Epithelial cell of esophagus (primary cell): Measurements from ENCODE around the gene PLCXD3.
"Not testable (repeated sequence)": the region's sequence is repeated elsewhere in the genome, so short reads cannot be mapped to it uniquely, and the experiment has no call there.

Experiments
- DNase-seq: peaks from one replicate; pipeline ENCODE4 v3.0.0; 2010; ENCODE audit warnings: low read depth
- H3K4me3 ChIP-seq: 2 replicates; pipeline ENCODE4 v1.5.1; 2011; ENCODE audit warnings: mild to moderate bottlenecking, low read length, control low read depth
- TF ChIP-seq, protein P1 (sequence below): IDR thresholded peaks from 2 replicates; pipeline ENCODE4 v1.5.1; 2011; ENCODE audit warnings: low read depth, mild to moderate bottlenecking, low read length, control low read depth, inconsistent platforms; ENCODE audit not compliant: insufficient read depth; ENCODE audit errors: missing control alignments

PLCXD3 gene

DNA sequence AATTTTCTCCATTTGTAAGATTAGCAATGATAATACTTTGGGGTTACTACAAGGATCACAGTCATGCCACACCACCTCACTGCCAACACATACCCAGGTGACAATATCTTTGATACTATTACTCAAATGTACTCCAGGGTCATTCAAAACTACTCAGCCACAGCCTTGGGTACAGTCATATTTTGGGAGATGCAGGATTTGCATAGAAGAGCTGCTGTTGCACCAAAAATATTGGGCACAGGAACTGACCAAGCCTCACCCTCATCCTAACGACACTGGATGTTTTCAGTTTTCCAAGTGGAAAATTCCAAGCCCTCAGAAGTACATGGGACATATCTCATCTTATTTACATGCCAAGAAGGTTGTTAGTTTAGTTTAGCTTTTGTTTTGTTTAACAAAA is 176.2 kb downstream of the PLCXD3 start:
- no peak for DNase-seq
- TF ChIP-seq, protein P1, sequence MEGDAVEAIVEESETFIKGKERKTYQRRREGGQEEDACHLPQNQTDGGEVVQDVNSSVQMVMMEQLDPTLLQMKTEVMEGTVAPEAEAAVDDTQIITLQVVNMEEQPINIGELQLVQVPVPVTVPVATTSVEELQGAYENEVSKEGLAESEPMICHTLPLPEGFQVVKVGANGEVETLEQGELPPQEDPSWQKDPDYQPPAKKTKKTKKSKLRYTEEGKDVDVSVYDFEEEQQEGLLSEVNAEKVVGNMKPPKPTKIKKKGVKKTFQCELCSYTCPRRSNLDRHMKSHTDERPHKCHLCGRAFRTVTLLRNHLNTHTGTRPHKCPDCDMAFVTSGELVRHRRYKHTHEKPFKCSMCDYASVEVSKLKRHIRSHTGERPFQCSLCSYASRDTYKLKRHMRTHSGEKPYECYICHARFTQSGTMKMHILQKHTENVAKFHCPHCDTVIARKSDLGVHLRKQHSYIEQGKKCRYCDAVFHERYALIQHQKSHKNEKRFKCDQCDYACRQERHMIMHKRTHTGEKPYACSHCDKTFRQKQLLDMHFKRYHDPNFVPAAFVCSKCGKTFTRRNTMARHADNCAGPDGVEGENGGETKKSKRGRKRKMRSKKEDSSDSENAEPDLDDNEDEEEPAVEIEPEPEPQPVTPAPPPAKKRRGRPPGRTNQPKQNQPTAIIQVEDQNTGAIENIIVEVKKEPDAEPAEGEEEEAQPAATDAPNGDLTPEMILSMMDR = no peak
- H3K4me3 ChIP-seq = no peak overlapping the region

DNA sequence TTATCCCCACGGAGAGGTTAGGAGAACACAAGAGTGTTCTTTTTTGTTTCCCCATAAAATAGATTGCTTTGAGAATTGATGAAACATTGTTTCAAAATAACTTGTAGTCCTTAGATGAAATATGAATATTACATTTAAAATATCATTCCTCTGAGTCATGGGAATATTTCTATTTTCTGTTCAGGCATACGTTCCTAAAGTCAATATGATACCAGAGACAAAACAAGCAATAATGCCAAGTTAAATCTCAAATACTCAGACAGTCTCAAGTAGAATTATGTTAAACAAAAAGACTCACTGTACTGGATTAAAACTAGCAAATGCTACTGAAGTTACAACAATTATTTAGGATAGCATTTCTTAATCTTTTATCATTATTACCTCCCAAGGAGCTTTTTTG is 185.3 kb downstream of the PLCXD3 start:
- H3K4me3 ChIP-seq = no peak overlapping the region
- TF ChIP-seq, protein P1 = no peak
- no peak for DNase-seq

DNA sequence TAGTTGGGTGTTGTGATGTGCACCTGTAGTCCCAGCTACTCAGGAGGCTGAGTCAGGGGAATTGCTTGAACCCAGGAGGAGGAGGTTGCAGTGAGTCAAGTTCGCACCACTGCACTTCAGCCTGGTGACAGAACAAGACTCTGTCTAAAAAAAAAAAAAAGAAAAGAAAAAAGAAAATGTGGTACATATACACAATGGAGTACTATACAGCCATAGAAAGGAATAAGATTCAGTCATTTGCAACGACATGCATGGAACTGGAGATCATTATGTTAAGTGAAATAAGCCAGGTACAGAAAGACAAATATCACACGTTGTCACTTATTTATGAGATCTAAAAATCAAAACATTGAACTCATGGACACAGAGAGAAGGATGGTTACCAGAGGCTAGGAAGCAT is 187.6 kb downstream of the PLCXD3 start:
- DNase-seq, H3K4me3 ChIP-seq: not testable (repeated sequence)

DNA sequence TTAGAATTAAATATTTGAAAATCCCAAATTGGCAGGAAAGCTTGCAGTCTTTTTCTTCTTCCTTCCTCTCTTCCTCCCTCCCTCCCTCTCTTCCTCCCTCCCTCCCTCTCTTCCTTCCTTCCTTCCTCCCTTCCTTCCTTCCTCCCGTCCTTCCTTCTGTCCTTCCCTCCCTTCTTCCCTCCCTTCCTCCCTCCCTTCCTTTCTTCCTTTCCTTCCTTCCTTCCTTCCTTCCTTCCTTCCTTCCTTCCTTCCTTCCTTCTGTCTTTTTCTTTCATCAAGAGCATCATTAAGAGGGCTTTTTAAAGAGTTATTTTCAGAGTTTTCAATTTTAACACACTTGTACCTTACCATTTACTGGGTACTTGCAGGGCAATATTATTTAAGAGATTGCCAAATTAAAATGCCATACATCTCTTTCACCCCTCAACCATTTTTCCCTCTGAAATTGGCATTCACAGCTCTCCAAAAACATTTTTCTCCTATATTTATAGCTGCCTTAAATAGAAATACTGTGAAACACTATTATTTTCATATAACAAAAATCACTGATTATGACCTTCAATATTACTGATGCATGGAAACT is 197.8 kb downstream of the PLCXD3 start:
- DNase-seq = no peak
- H3K4me3 ChIP-seq = no peak overlapping the region
- TF ChIP-seq, protein P1 = no peak

DNA sequence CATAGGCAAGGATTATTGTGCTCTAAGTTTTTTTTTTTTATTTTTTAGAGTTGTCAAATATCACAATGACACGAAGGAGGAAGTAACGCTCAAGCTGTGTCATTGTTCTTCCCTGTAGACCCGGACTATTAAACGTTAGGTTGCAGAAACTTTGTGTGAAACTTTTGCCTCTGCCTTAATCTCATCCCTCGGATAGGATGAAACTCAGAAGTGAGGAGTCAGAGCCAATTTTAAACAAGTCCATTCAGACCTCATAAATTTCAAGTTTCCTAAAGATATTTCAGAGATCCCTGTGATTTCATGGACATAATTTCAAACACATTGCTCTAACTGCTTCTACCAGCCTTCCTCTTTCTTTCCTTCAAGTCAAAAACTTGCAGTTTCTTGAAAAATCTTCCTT is 198.3 kb downstream of the PLCXD3 start:
- TF ChIP-seq, protein P1 = no peak
- no peak for DNase-seq
- no peak overlapping the region for H3K4me3 ChIP-seq

DNA sequence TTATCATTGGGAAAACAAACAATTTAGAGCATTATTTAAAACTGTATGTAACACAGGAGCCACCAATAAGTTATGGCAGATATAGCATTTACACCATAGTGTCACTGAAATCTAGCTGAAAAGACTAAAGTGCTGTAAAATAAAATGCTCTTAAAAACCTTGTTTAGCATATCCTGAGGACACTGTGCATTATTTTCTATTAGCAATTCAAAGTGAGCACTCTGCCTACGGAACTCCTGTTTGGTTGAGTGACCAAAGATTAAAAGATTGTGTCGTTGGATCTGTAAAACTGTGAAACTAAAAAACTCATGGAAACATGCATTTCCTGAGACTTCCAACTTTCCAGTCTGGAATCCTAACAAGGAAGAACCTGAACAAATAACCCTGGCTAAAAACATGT is 201.1 kb downstream of the PLCXD3 start:
- TF ChIP-seq, protein P1 = no peak
- H3K4me3 ChIP-seq = no peak overlapping the region
- no peak for DNase-seq

DNA sequence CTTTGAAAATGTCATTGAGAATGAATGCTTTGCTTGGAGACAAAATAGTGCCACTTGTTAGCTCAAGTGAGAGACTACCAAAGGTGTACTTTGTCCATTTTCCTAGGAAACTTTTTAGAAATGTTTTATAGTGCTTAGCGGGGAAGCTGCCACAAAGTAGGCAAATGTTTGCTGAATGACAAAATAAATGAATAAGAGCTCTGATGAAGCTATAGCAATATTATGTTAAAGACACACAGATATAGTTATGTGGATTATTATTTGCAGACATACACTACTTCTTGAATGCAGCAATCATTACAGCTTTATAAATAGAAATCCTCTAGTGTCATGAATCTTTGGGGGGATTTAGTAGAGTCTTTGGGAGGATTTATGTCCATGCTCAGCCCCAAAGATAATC is 204.4 kb downstream of the PLCXD3 start:
- H3K4me3 ChIP-seq = no peak overlapping the region
- TF ChIP-seq, protein P1 = no peak
- DNase-seq = no peak
